K562 (cell line): Measurements from ENCODE around the gene ELF5. TPM values are rescaled to one million over a fixed set of nuclear protein-coding genes. Genes with fewer than 3 reads are reported as not detected.

Source experiments
- ATAC-seq: fragments of 200-7000 bp; cut with Tn5 transposase; 3 replicates; pipeline ENCODE4 v1.9.1; 2020; ENCODE audit warnings: moderate library complexity
- BruUV-seq: library from RNA; stranded (reverse); fragments of 400-500 nt; replicated peaks from 2 replicates; lab custom pipeline; 2021; lab: Mats Ljungman, UMichigan
- CTCF ChIA-PET: fragments of 300-600 bp; formaldehyde crosslinking; extraction: SDS; loops from one replicate; lab custom pipeline; 2021; ENCODE audit warnings: low intra/inter-chr PET ratio; lab: Yijun Ruan, JAX
- POLR2A ChIA-PET: fragments of 300-600, 350-650 bp; sonication (Branson Sonifier 250); formaldehyde crosslinking; extraction: SDS; loops from one replicate; lab custom pipeline; 2021; ENCODE audit warnings: antibody characterized with exemption, inconsistent platforms; lab: Yijun Ruan, JAX
- DNase-seq, 4 experiments: peaks; one replicate each; pipeline versions ENCODE4 v3.0.0 to v3.0.0-alpha.2; 2011 to 2018; ENCODE audit warnings: low spot score in 3 of 4, mixed read lengths in 3 of 4; ENCODE audit errors: extremely low read depth in 1 of 4
- FAIRE-seq: peaks from 2 replicates; lab custom pipeline; 2011; peaks lifted over from hg19 to GRCh38; lab: Jason Lieb, UNC
- H2AFZ ChIP-seq: 2 replicates; pipeline ENCODE4 v1.6.0; 2011; ENCODE audit warnings: low read depth, low read length, control low read depth, inconsistent platforms
- H3K27ac ChIP-seq: fragments of 200-600 bp; 3 replicates; pipeline ENCODE4 v1.8.0; 2011; ENCODE audit warnings: low read depth, mild to moderate bottlenecking, control low read depth, inconsistent platforms, low read length, moderate library complexity, mixed read lengths; ENCODE audit errors: extremely low read depth
- H3K27me3 ChIP-seq, 2 experiments: fragments of 300-600 bp in 1 of 2; 2 replicates in 1 of 2; 3 replicates in 1 of 2; pipeline versions ENCODE4 v1.6.0 to v1.8.0; 2011; ENCODE audit warnings: inconsistent platforms in 2 of 2, low read length in 2 of 2, mild to moderate bottlenecking in 1 of 2, mixed read lengths in 1 of 2, moderate library complexity in 1 of 2; ENCODE audit not compliant: control insufficient read depth in 2 of 2, insufficient read depth in 2 of 2
- H3K36me3 ChIP-seq: fragments of 300-600 bp; 3 replicates; pipeline ENCODE4 v1.8.0; 2011; ENCODE audit warnings: mild to moderate bottlenecking, low read length, inconsistent platforms; ENCODE audit not compliant: control insufficient read depth, insufficient read depth
- H3K4me1 ChIP-seq, 2 experiments: fragments of 200-600 bp in 1 of 2; replicated peaks in 1 of 2; 2 replicates in 1 of 2; 3 replicates in 1 of 2; pipeline versions ENCODE4 v1.5.1 to v1.8.0; 2011; ENCODE audit warnings: inconsistent platforms in 2 of 2, low read length in 2 of 2, mild to moderate bottlenecking in 1 of 2, mixed read lengths in 1 of 2, moderate library complexity in 1 of 2; ENCODE audit not compliant: control insufficient read depth in 2 of 2, insufficient read depth in 2 of 2
- H3K4me2 ChIP-seq: 2 replicates; pipeline ENCODE4 v1.6.1; 2011; ENCODE audit warnings: low read length, control low read depth, inconsistent platforms, mixed read lengths; ENCODE audit not compliant: insufficient read depth
- H3K4me3 ChIP-seq: fragments of 200-600 bp; sonication (generic), shearing (Covaris generic); 2 replicates; pipeline ENCODE4 v1.5.1; 2016; ENCODE audit warnings: control low read depth, inconsistent platforms
- H3K79me2 ChIP-seq: fragments of 200-600 bp; 3 replicates; pipeline ENCODE4 v1.8.0; 2011; ENCODE audit warnings: low read length, inconsistent platforms; ENCODE audit not compliant: control insufficient read depth, insufficient read depth
- H3K9ac ChIP-seq, 2 experiments: 2 replicates each; pipeline versions ENCODE4 v1.6.0 to v1.6.1; 2011; ENCODE audit warnings: low read depth in 2 of 2, low read length in 2 of 2, control low read depth in 1 of 2, inconsistent platforms in 1 of 2, mild to moderate bottlenecking in 1 of 2, mixed read lengths in 1 of 2; ENCODE audit not compliant: insufficient read depth in 1 of 2
- H3K9me1 ChIP-seq: one replicate; pipeline ENCODE4 v1.6.0; 2011; ENCODE audit warnings: inconsistent platforms, mild to moderate bottlenecking, low read length, moderate library complexity; ENCODE audit not compliant: control insufficient read depth, insufficient read depth
- H3K9me3 ChIP-seq: replicated peaks from 2 replicates; pipeline ENCODE4 v1.5.1; 2011; ENCODE audit warnings: low read depth, low read length, inconsistent platforms; ENCODE audit not compliant: control insufficient read depth, insufficient read depth
- H4K20me1 ChIP-seq: replicated peaks from 2 replicates; pipeline ENCODE4 v1.6.1; 2011; ENCODE audit warnings: low read length, inconsistent platforms, mixed read lengths; ENCODE audit not compliant: control insufficient read depth, insufficient read depth
- CREBBP ChIP-seq: IDR thresholded peaks from one replicate; pipeline ENCODE4 v1.6.1; 2012; ENCODE audit warnings: low read depth, mild to moderate bottlenecking, control low read depth, inconsistent platforms, low read length
- MCM7 ChIP-seq, 2 experiments: fragments of 450-650 bp; IDR thresholded peaks; 2 replicates each; pipeline ENCODE4 v1.6.1; 2016 to 2018
- SPI1 ChIP-seq: IDR thresholded peaks from 2 replicates; pipeline ENCODE4 v1.6.1; 2011; ENCODE audit warnings: low read depth, low read length, control low read depth, borderline replicate concordance
- ZKSCAN8 ChIP-seq: fragments of 200-800 bp; sonication (Bioruptor generic); IDR thresholded peaks from 2 replicates; pipeline ENCODE4 v1.6.1; 2016; ENCODE audit warnings: missing genetic modification characterization, missing compliant biosample characterization
- WGBS: fragments of 100-300 bp; shearing (Covaris generic); methylation state at CpG from one replicate; pipeline ENCODE4 v1.1.6; 2016; ENCODE audit warnings: low coverage, mixed read lengths; ENCODE audit not compliant: insufficient coverage; ENCODE audit errors: missing lambda C conversion rate; 5-methylcytosine and 5-hydroxymethylcytosine counted together
- in situ Hi-C: fragments of 300-500 bp; cut with MboI; formaldehyde crosslinking; loops from 4 replicates; pipeline ENCODE4 v1.15.0; 2018; ENCODE audit warnings: inconsistent platforms, mixed read lengths
- intact Hi-C: fragments of 100-400 bp; cut with micrococcal nuclease; formaldehyde crosslinking; loops from 2 replicates; pipeline ENCODE4 v1.14.2; 2022
- polyA plus RNA-seq, 8 experiments: library from polyadenylated mRNA; depleted of rRNA in 4 of 8; stranded (reverse) in 5 of 8; unstranded in 3 of 8; fragments of >200 nt; fragmentation: Nextera tagmentation in 2 of 8; fragmentation: Illumina TruSeq in 1 of 8; extraction: Ambion mirVana in 2 of 8; extraction: Trizol in 1 of 8; gene quantifications; 2 replicates each; pipeline versions ENCODE4 v1.2.1 to v1.2.3, GENCODE V29; 2011 to 2014; ENCODE audit warnings: inconsistent platforms in 1 of 8, missing spikeins in 1 of 8
- total RNA-seq, 7 experiments: library from RNA; depleted of rRNA in 6 of 7; stranded (reverse); fragments of >200 nt in 6 of 7; fragmentation: Illumina TruSeq in 2 of 7; extraction: Trizol in 2 of 7; gene quantifications; 2 replicates each; pipeline versions ENCODE4 v1.2.1 to v1.2.3, GENCODE V29; 2011 to 2021; ENCODE audit warnings: low replicate concordance in 1 of 7
- TF ChIP-seq, protein P1 (sequence below): sonication (generic); formaldehyde crosslinking; IDR thresholded peaks from 2 replicates; pipeline ENCODE4 v1.5.0; 2020; ENCODE audit warnings: missing genetic modification reagents

ELF5 gene
- total and polyA plus RNA-seq, 9 of the 15 experiments (the other 6 are each of a cell fraction or from before 2014, with no cell fraction given) = not detected

- no peaks in the 10 kb centered on the region for H3K27me3 ChIP-seq
- no peaks in the 10 kb centered on the region for H3K9me3 ChIP-seq
- no peaks in the 10 kb centered on the region for H3K9me1 ChIP-seq
- peak overlapping the region; percentile 70 for H2AFZ ChIP-seq
- intact Hi-C loops = no loop called here
- H4K20me1 ChIP-seq = no peaks in the 10 kb centered on the region
- DNase-seq (no peak), FAIRE-seq (no peak), ATAC-seq (no peak)
- no TSS peak for BruUV-seq
- POLR2A ChIA-PET = interaction anchor here (0.9 to 1.7 kb wide), 2 partner anchors 9 to 624 kb away, joined by 3 to 4 read pairs; no protein-coding TSS in a partner anchor
- no peaks in the 10 kb centered on the region for H3K36me3 ChIP-seq
- H3K4me3 ChIP-seq = no peak overlapping the region
- H3K9ac ChIP-seq = no peak overlapping the region
- 58% methylated on average over 5 of the region's 5 CpGs for WGBS
- TF ChIP-seq, protein P1, sequence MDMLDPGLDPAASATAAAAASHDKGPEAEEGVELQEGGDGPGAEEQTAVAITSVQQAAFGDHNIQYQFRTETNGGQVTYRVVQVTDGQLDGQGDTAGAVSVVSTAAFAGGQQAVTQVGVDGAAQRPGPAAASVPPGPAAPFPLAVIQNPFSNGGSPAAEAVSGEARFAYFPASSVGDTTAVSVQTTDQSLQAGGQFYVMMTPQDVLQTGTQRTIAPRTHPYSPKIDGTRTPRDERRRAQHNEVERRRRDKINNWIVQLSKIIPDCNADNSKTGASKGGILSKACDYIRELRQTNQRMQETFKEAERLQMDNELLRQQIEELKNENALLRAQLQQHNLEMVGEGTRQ (CRISPR knock-in tag) = 0 out of 2 replicates have a peak, but pooled peaks have one; percentile 4
- TF ChIP-seq SPI1 (peak; percentile 66; the same call in 1 of the 2 replicates), ZKSCAN8 (no peak)
- H3K27ac ChIP-seq = no peak overlapping the region
- in situ Hi-C loops = no loop called here
- CTCF ChIA-PET = interaction anchor here (0.5 to 0.6 kb wide), 2 partner anchors 66 to 438 kb away, joined by 3 read pairs; no protein-coding TSS in a partner anchor
- H3K4me2 ChIP-seq = no peak overlapping the region
- H3K79me2 ChIP-seq = no peaks in the 10 kb centered on the region
- H3K4me1 ChIP-seq = peaks cover 0 to 10% of the 10 kb centered on the region in 2 experiments; a peak in 3 of 5 replicates
Measured at GRCh38 chr11:34432822-34433221, 80.8 kb downstream of the ELF5 start.

DNA sequence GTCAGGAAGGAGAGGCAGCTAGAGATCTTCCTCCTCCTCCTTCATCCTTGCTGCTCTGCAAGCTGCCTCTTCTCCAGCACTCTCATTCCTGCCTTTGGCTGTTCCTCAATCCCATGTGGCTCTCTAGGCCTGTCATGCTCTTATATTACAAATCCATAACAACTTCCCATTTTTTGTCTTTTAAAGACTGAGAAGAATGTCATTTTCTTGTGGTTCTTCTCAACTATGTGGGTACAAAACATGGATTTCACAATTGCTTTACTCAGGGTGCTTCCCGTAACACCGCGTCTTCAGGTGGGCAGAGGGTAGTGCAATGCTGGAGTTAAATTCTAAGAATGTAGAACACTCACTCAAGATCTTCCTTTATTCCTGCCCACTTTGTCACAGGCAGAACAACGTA is 81.6 kb downstream of the ELF5 start:
- H2AFZ ChIP-seq = peak overlapping the region; percentile 65
- in situ Hi-C loops = no loop called here
- H3K27ac ChIP-seq = no peak overlapping the region
- no peak overlapping the region for H3K4me3 ChIP-seq
- H3K79me2 ChIP-seq = no peaks in the 10 kb centered on the region
- H4K20me1 ChIP-seq = no peaks in the 10 kb centered on the region
- 0 out of 4 replicates have a peak, but pooled peaks of 1 of the 2 experiments have one; percentile 13 for TF ChIP-seq MCM7 (IDR thresholded peaks at IDR 0.05)
- no peak for TF ChIP-seq CREBBP
- no peak overlapping the region for H3K9ac ChIP-seq
- 77% methylated on average over 4 of the region's 4 CpGs for WGBS
- POLR2A ChIA-PET = interaction anchor here (0.6 kb wide), 1 partner anchor 13 kb away, joined by 3 read pairs; no protein-coding TSS in a partner anchor
- BruUV-seq = no TSS peak
- intact Hi-C loops = no loop called here
- no peak overlapping the region for H3K4me2 ChIP-seq
- CTCF ChIA-PET = interaction anchor here (0.6 kb wide), 1 partner anchor 437 kb away, joined by 3 read pairs; no protein-coding TSS in a partner anchor
- no peaks in the 10 kb centered on the region for H3K36me3 ChIP-seq
- DNase-seq = no peak
- no peak for FAIRE-seq
- H3K9me3 ChIP-seq = no peaks in the 10 kb centered on the region
- no peaks in the 10 kb centered on the region for H3K9me1 ChIP-seq
- H3K27me3 ChIP-seq = no peaks in the 10 kb centered on the region
- peaks cover 0 to 18% of the 10 kb centered on the region in 2 experiments; a peak in 3 of 5 replicates for H3K4me1 ChIP-seq
- no peak for ATAC-seq

Other genes starting within 250 kb of the ELF5 start
- gene ABTB2, start 155.8 kb downstream of the ELF5 start, total RNA-seq (2014; rRNA removed) = 0.18 TPM in 1 of 2 replicates, not detected in the other
- not detected in 2 replicates for gene ABTB2, start 155.8 kb downstream of the ELF5 start, total RNA-seq (2014; rRNA removed; fragmentation: Illumina TruSeq; extraction: Trizol)
- 0.04 TPM in 2 replicates for gene ABTB2, start 155.8 kb downstream of the ELF5 start, total RNA-seq (2015; rRNA removed; fragmentation: Illumina TruSeq; extraction: Trizol)
- gene ABTB2, start 155.8 kb downstream of the ELF5 start, total RNA-seq (2021) = 0.13 and 0.29 TPM in 2 replicates
- 0.09 and 0.18 TPM in 2 replicates for gene ABTB2, start 155.8 kb downstream of the ELF5 start, polyA plus RNA-seq (2011; rRNA removed)
- gene ABTB2, start 155.8 kb downstream of the ELF5 start, polyA plus RNA-seq (2014; fragmentation: Illumina TruSeq; extraction: Trizol) = 0.12 and 0.14 TPM in 2 replicates
- under 1 TPM in 1 of 2 experiments, not detected in 1; 0.03 TPM for gene ABTB2, start 155.8 kb downstream of the ELF5 start, polyA plus RNA-seq (2014; fragmentation: Nextera tagmentation; extraction: Ambion mirVana)
- gene ABTB2, start 155.8 kb downstream of the ELF5 start, polyA plus RNA-seq (2014; rRNA removed) = 0.04 and 0.07 TPM in 2 replicates
- 93.2 and 103 TPM in 2 replicates for gene CAT, start 74.9 kb downstream of the ELF5 start, total RNA-seq (2014; rRNA removed)
- 115 and 124 TPM in 2 replicates for gene CAT, start 74.9 kb downstream of the ELF5 start, total RNA-seq (2014; rRNA removed; fragmentation: Illumina TruSeq; extraction: Trizol)
- gene CAT, start 74.9 kb downstream of the ELF5 start, total RNA-seq (2015; rRNA removed; fragmentation: Illumina TruSeq; extraction: Trizol) = 96.7 and 101 TPM in 2 replicates
- gene CAT, start 74.9 kb downstream of the ELF5 start, total RNA-seq (2021) = 86.7 and 95.1 TPM in 2 replicates
- gene CAT, start 74.9 kb downstream of the ELF5 start, polyA plus RNA-seq (2011; rRNA removed) = 143 and 183 TPM in 2 replicates
- gene CAT, start 74.9 kb downstream of the ELF5 start, polyA plus RNA-seq (2014; fragmentation: Illumina TruSeq; extraction: Trizol) = 126 and 162 TPM in 2 replicates
- gene CAT, start 74.9 kb downstream of the ELF5 start, polyA plus RNA-seq (2014; fragmentation: Nextera tagmentation; extraction: Ambion mirVana) = 100 to 1,000 TPM; 114 to 172 TPM
- gene CAT, start 74.9 kb downstream of the ELF5 start, polyA plus RNA-seq (2014; rRNA removed) = 99.1 and 110 TPM in 2 replicates
- 0.20 and 0.54 TPM in 2 replicates for gene EHF, start 107.3 kb upstream of the ELF5 start, total RNA-seq (2014; rRNA removed)
- 0.41 and 0.47 TPM in 2 replicates for gene EHF, start 107.3 kb upstream of the ELF5 start, total RNA-seq (2014; rRNA removed; fragmentation: Illumina TruSeq; extraction: Trizol)
- gene EHF, start 107.3 kb upstream of the ELF5 start, total RNA-seq (2015; rRNA removed; fragmentation: Illumina TruSeq; extraction: Trizol) = 0.34 and 0.40 TPM in 2 replicates
- gene EHF, start 107.3 kb upstream of the ELF5 start, total RNA-seq (2021) = 0.38 and 0.76 TPM in 2 replicates
- gene EHF, start 107.3 kb upstream of the ELF5 start, polyA plus RNA-seq (2011; rRNA removed) = 0.03 and 0.04 TPM in 2 replicates
- 0.24 TPM in 1 of 2 replicates, not detected in the other for gene EHF, start 107.3 kb upstream of the ELF5 start, polyA plus RNA-seq (2014; fragmentation: Illumina TruSeq; extraction: Trizol)
- gene EHF, start 107.3 kb upstream of the ELF5 start, polyA plus RNA-seq (2014; fragmentation: Nextera tagmentation; extraction: Ambion mirVana) = under 1 TPM; 0.24 to 0.37 TPM
- gene EHF, start 107.3 kb upstream of the ELF5 start, polyA plus RNA-seq (2014; rRNA removed) = 0.04 TPM in 1 of 2 replicates, not detected in the other